DND-41 (cell line): ENCODE data around the gene REXO4.
A peak's percentile ranks its signal among the peaks of the same experiment; 100 is the strongest.

Experiments
- ATAC-seq: fragments of 200-7000 bp; cut with Tn5 transposase; 3 replicates; pipeline ENCODE4 v1.9.1; 2021; ENCODE audit warnings: low read depth; ENCODE audit not compliant: insufficient read depth
- DNase-seq: peaks from one replicate; pipeline ENCODE4 v3.0.0-alpha.2; 2020
- H2AFZ ChIP-seq: 2 replicates; pipeline ENCODE4 v1.6.0; 2012; ENCODE audit warnings: low read depth, low read length
- H3K27ac ChIP-seq: 2 replicates; pipeline ENCODE4 v1.5.1; 2012; ENCODE audit warnings: low read length, inconsistent platforms
- H3K27me3 ChIP-seq: fragments of 200-600 bp; sonication (generic); 2 replicates; pipeline ENCODE4 v1.6.0; 2012; ENCODE audit warnings: low read length, mild to moderate bottlenecking, inconsistent platforms; ENCODE audit not compliant: insufficient read depth, poor library complexity
- H3K36me3 ChIP-seq: 2 replicates; pipeline ENCODE4 v1.5.1; 2012; ENCODE audit warnings: low read length, inconsistent platforms; ENCODE audit not compliant: insufficient read depth
- H3K4me1 ChIP-seq: 2 replicates; pipeline ENCODE4 v1.5.1; 2012; ENCODE audit warnings: mild to moderate bottlenecking, low read length; ENCODE audit not compliant: insufficient read depth
- H3K4me2 ChIP-seq: 2 replicates; pipeline ENCODE4 v1.6.0; 2012; ENCODE audit warnings: mild to moderate bottlenecking, moderate library complexity, low read length, inconsistent platforms; ENCODE audit not compliant: insufficient read depth
- H3K4me3 ChIP-seq, 2 experiments: fragments of 200-600 bp in 1 of 2; shearing (Covaris generic) in 1 of 2; 2 replicates each; pipeline ENCODE4 v1.5.1; 2012 to 2016; ENCODE audit warnings: inconsistent platforms in 2 of 2, low read length in 2 of 2, mild to moderate bottlenecking in 2 of 2, low read depth in 1 of 2, moderate library complexity in 1 of 2
- H3K79me2 ChIP-seq: 2 replicates; pipeline ENCODE4 v1.6.0; 2012; ENCODE audit warnings: low read length, inconsistent platforms; ENCODE audit not compliant: insufficient read depth
- H3K9ac ChIP-seq: 2 replicates; pipeline ENCODE4 v1.6.0; 2012; ENCODE audit warnings: low read depth, mild to moderate bottlenecking, inconsistent platforms, low read length, moderate library complexity
- H3K9me3 ChIP-seq: 2 replicates; pipeline ENCODE4 v1.5.1; 2012; ENCODE audit warnings: low read length, moderate library complexity, mild to moderate bottlenecking, inconsistent platforms; ENCODE audit not compliant: insufficient read depth, severe bottlenecking
- H4K20me1 ChIP-seq: 2 replicates; pipeline ENCODE4 v1.6.0; 2012; ENCODE audit warnings: low read length; ENCODE audit not compliant: insufficient read depth
- EZH2 ChIP-seq: IDR thresholded peaks from 3 replicates; pipeline ENCODE4 v1.6.1; 2012; ENCODE audit warnings: borderline replicate concordance, low read depth, mild to moderate bottlenecking, moderate library complexity, low read length, inconsistent platforms; ENCODE audit not compliant: severe bottlenecking
- TF ChIP-seq, protein P1 (sequence below): IDR thresholded peaks from 2 replicates; pipeline ENCODE4 v1.5.1; 2012; ENCODE audit warnings: borderline replicate concordance, low read length, moderate library complexity, mild to moderate bottlenecking; ENCODE audit not compliant: poor library complexity, severe bottlenecking; ENCODE audit errors: extremely low read depth

Gene REXO4, protein sequence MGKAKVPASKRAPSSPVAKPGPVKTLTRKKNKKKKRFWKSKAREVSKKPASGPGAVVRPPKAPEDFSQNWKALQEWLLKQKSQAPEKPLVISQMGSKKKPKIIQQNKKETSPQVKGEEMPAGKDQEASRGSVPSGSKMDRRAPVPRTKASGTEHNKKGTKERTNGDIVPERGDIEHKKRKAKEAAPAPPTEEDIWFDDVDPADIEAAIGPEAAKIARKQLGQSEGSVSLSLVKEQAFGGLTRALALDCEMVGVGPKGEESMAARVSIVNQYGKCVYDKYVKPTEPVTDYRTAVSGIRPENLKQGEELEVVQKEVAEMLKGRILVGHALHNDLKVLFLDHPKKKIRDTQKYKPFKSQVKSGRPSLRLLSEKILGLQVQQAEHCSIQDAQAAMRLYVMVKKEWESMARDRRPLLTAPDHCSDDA

DNA sequence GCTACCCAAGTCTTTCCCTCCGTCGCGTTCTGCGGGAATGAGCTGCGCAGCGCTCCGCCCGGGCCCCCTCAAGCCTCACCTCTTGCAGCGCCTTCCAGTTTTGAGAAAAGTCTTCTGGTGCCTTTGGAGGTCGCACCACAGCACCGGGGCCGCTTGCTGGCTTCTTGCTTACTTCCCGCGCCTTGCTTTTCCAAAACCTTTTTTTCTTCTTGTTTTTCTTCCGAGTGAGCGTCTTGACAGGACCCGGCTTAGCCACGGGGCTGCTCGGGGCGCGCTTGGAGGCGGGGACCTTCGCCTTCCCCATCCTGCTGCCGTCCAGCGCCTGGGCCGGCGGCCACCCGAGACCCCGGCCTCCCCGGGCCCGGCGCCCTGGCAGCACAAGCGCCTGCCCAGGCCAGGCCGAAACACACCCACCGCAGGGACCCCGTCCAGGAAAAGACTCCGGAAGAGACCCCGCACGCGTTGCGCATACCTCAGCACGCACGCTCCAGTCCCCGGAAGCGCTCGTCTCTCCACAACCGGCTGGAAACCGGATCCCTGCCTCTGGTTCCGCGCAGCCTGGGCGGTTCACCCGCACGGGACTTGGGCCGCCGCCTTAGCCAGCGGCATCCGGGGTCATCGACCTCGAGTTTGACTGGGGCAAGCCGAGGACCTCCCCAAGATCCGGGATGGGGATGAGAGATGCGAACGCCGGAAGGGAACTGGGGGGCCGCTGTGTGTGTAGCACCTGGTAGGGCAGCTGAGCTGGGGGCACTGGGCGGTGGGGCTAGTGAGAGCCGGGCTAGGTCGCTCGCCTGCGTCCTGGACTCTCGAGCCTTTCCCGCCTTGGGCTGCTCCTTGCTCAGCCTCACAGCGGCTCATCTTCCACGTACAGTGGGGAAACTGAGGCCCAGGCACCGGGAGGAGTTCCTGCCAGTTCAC lies at the start of gene REXO4:
REXO4 (minus strand) TSS at position 470 of the 921 bp plus-strand sequence; CDS start at position 304, 166 bp downstream.
- TF ChIP-seq, protein P1, sequence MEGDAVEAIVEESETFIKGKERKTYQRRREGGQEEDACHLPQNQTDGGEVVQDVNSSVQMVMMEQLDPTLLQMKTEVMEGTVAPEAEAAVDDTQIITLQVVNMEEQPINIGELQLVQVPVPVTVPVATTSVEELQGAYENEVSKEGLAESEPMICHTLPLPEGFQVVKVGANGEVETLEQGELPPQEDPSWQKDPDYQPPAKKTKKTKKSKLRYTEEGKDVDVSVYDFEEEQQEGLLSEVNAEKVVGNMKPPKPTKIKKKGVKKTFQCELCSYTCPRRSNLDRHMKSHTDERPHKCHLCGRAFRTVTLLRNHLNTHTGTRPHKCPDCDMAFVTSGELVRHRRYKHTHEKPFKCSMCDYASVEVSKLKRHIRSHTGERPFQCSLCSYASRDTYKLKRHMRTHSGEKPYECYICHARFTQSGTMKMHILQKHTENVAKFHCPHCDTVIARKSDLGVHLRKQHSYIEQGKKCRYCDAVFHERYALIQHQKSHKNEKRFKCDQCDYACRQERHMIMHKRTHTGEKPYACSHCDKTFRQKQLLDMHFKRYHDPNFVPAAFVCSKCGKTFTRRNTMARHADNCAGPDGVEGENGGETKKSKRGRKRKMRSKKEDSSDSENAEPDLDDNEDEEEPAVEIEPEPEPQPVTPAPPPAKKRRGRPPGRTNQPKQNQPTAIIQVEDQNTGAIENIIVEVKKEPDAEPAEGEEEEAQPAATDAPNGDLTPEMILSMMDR = no peak
- TF ChIP-seq EZH2 = no peak
- Histone ChIP-seq H3K9me3 (no peaks in the 10 kb centered on the region), H3K27ac (peak within 1 kb of the TSS; percentile 96), H3K4me2 (peak within 1 kb of the TSS; percentile 93), H3K4me1 (peaks cover 38% of the 10 kb centered on the region), H3K4me3 (peak within 1 kb of the TSS; percentile 81 to 94), H3K9ac (peak within 1 kb of the TSS; percentile 82), H4K20me1 (peaks cover 18% of the 10 kb centered on the region; the same call in 1 of the 2 replicates), H3K36me3 (peaks cover 37% of the 10 kb centered on the region), H3K79me2 (peaks cover 47% of the 10 kb centered on the region), H3K27me3 (no peaks in the 10 kb centered on the region), H2AFZ (peak within 1 kb of the TSS; percentile 96)
- peak; percentile 91 for ATAC-seq
- peak; percentile 89 for DNase-seq

DNA sequence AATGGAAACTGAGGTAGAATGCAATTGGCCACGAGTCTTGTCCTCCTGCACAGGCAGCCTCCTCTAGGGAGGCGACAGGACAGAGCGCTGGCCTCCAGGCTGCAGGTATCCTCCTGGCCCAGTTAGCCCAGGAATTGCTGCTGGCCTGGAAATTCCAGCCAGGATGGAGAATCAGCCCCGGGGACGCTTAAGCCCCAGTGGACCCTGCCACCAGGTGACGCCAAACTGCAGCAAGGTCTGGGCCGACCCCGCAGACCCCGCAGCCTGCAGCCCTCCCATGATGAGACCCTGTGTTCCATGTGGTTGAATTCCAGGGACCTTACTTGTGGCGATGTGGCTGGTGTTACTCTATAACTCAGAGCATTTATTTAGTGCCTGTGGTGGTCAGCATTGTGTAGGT lies 49.3 kb upstream of the REXO4 start:
- H3K4me1 ChIP-seq = no peaks in the 10 kb centered on the region
- no peak for ATAC-seq

DNA sequence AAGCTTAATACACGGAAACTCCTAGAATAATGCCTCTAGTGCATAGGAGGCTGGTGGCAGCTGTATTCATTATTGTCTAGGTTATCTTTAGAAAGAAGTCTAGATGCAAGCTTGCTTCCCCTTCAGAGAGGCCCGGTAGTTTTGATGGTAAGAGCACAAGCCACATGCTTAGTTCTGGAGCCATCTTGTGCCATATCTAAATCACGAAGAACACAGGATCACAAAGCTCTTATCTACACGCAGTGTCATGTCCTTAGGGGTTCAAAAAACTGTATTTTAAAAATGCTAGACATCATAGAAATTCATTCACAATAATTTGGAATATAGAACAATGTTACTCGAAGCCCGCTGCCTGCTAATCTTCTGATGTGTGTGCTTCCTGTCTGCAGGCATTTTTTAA lies 48.2 kb upstream of the REXO4 start:
- no peak overlapping the region for H2AFZ ChIP-seq
- no peaks in the 10 kb centered on the region for H3K27me3 ChIP-seq
- no peak overlapping the region for H3K9ac ChIP-seq
- H3K79me2 ChIP-seq = no peaks in the 10 kb centered on the region
- no peak overlapping the region for H3K4me2 ChIP-seq
- no peaks in the 10 kb centered on the region for H3K36me3 ChIP-seq
- no peak for DNase-seq
- no peaks in the 10 kb centered on the region for H3K4me1 ChIP-seq
- TF ChIP-seq, protein P1 = no peak
- no peak for TF ChIP-seq EZH2
- no peak overlapping the region for H3K4me3 ChIP-seq
- H4K20me1 ChIP-seq = peaks cover 7% of the 10 kb centered on the region; the same call in 1 of the 2 replicates
- no peaks in the 10 kb centered on the region for H3K9me3 ChIP-seq
- ATAC-seq = no peak
- no peak overlapping the region for H3K27ac ChIP-seq

More for the DNA sequence above, 49.3 kb upstream of the REXO4 start:
- Histone ChIP-seq H3K27ac (no peak overlapping the region), H3K36me3 (peaks cover 4% of the 10 kb centered on the region; the same call in 1 of the 2 replicates), H3K79me2 (no peaks in the 10 kb centered on the region), H3K9me3 (no peaks in the 10 kb centered on the region), H2AFZ (no peak overlapping the region), H3K9ac (no peak overlapping the region), H3K4me3 (no peak overlapping the region), H3K27me3 (no peaks in the 10 kb centered on the region), H3K4me2 (no peak overlapping the region), H4K20me1 (peaks cover 4% of the 10 kb centered on the region; the same call in 1 of the 2 replicates)
- TF ChIP-seq, protein P1 = no peak
- no peak for TF ChIP-seq EZH2
- no peak for DNase-seq
